Caco-2 (cell line): Measurements from ENCODE around the gene IRF2. TPM values are rescaled to one million over a fixed set of nuclear protein-coding genes. Genes with fewer than 3 reads are reported as not detected.
A peak's percentile ranks its signal among the peaks of the same experiment; 100 is the strongest.

Experiments
- BruUV-seq: library from RNA; stranded (reverse); fragments of 400-500 nt; replicated peaks from 2 replicates; lab custom pipeline; 2021; lab: Mats Ljungman, UMichigan
- CTCF ChIA-PET: fragments of 300-600 bp; sonication (Branson Sonifier 250); formaldehyde crosslinking; loops from one replicate; lab custom pipeline; 2022; ENCODE audit warnings: antibody characterized with exemption; lab: Charles Lee
- POLR2A ChIA-PET: fragments of 300-600 bp; sonication (Branson Sonifier 250); formaldehyde crosslinking; loops from one replicate; lab custom pipeline; 2022; ENCODE audit warnings: antibody characterized with exemption; lab: Charles Lee
- DNase-seq, 2 experiments: peaks; one replicate each; pipeline versions ENCODE4 v3.0.0 to v3.0.0-alpha.2; 2020 to 2022
- H3K27me3 ChIP-seq: replicated peaks from 2 replicates; pipeline ENCODE4 v1.6.0; 2011; ENCODE audit warnings: low read length; ENCODE audit not compliant: control insufficient read depth, insufficient read depth
- H3K36me3 ChIP-seq: 2 replicates; pipeline ENCODE4 v1.5.1; 2011; ENCODE audit warnings: low read length; ENCODE audit not compliant: control insufficient read depth, insufficient read depth
- H3K4me1 ChIP-seq: fragments of 250-450 bp; sonication (Bioruptor Pico); 2 replicates; pipeline ENCODE4 v1.5.1; 2020; ENCODE audit warnings: mild to moderate bottlenecking
- H3K4me3 ChIP-seq: 2 replicates; pipeline ENCODE4 v1.5.1; 2011; ENCODE audit warnings: low read depth, mild to moderate bottlenecking, control low read depth, low read length
- H3K9me3 ChIP-seq: fragments of 250-450 bp; sonication (Bioruptor Pico); 2 replicates; pipeline ENCODE4 v1.5.1; 2020; ENCODE audit warnings: mild to moderate bottlenecking, moderate library complexity
- H3K27ac Mint-ChIP-seq: one replicate; pipeline ENCODE4 v1.8.0; 2022; ENCODE audit warnings: mixed read lengths; ENCODE audit not compliant: unreplicated experiment
- H3K27me3 Mint-ChIP-seq: one replicate; pipeline ENCODE4 v1.8.0; 2022; ENCODE audit warnings: mixed read lengths; ENCODE audit not compliant: insufficient read depth, unreplicated experiment
- H3K36me3 Mint-ChIP-seq: one replicate; pipeline ENCODE4 v1.8.0; 2022; ENCODE audit warnings: mild to moderate bottlenecking, mixed read lengths; ENCODE audit not compliant: insufficient read depth, unreplicated experiment
- H3K4me1 Mint-ChIP-seq: one replicate; pipeline ENCODE4 v1.8.0; 2022; ENCODE audit warnings: low read depth, mixed read lengths; ENCODE audit not compliant: unreplicated experiment
- H3K4me3 Mint-ChIP-seq: one replicate; pipeline ENCODE4 v1.8.0; 2022; ENCODE audit warnings: mild to moderate bottlenecking, moderate library complexity, mixed read lengths; ENCODE audit not compliant: unreplicated experiment
- H3K9me3 Mint-ChIP-seq: one replicate; pipeline ENCODE4 v1.8.0; 2022; ENCODE audit warnings: mixed read lengths; ENCODE audit not compliant: unreplicated experiment
- intact Hi-C: fragments of 100-400 bp; cut with micrococcal nuclease; formaldehyde crosslinking; loops from one replicate; pipeline ENCODE4 v1.10.0; 2022; ENCODE audit not compliant: unreplicated experiment
- total RNA-seq: library from RNA; stranded (reverse); gene quantifications from 2 replicates; pipeline ENCODE4 v1.2.3, GENCODE V29; 2022
- TF ChIP-seq, protein P1 (sequence below), 2 experiments: fragments of 200-600 bp in 1 of 2; IDR thresholded peaks; 1 replicate in 1 of 2; 2 replicates in 1 of 2; pipeline versions ENCODE4 v1.5.1 to v1.8.0; 2011 to 2022; ENCODE audit warnings: antibody characterized with exemption in 1 of 2, control low read depth in 1 of 2, inconsistent platforms in 1 of 2, low read depth in 1 of 2, low read length in 1 of 2, mild to moderate bottlenecking in 1 of 2, moderate library complexity in 1 of 2; ENCODE audit not compliant: insufficient read depth in 1 of 2, severe bottlenecking in 1 of 2, unreplicated experiment in 1 of 2

IRF2 gene
- total RNA-seq, 1 experiment from 2014 or later, result 9.2 TPM

DNA sequence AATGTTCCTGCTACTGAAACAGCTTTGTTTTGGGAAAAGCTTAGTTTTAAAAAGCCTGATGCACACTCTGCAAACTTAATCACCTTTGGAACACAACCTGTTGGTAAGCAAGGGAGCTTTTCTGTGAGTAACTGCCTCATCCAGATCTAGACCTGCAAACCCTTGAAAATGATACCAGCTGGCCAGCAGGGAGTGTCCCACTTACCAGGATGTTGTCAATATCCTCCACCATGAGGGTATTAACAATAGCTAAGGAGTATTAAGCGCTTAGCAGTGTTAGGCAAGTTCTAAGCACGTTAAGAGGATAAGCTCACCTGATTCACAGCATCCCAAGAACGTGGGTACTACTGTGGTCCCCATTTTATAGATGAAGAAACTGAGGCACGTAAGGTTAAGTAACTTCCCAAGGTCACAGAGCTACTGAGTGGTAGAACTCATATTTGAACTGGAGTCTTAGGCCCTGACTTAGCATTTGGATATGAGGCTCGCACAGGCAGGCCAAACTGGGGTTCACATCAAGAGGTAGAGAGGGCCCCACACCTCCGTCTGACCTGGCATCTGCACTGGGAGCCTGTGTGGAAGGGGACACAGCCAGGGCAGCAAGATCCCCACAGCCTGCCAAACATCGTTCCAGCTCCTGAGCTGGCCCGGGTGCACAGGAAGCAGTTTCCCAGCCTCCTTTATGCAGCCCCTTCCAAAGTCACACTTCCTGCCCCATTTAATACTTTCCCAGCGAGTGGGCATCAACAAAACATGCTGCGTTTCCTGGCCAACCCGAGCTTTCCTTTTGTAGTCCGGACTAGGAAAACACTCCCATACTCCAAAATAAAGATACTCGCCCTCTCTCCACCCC is 32.7 kb downstream of the IRF2 start:
- Mint-ChIP-seq H3K36me3 (no peaks in the 10 kb centered on the region), H3K27me3 (no peaks in the 10 kb centered on the region), H3K4me3 (no peak overlapping the region), H3K27ac (peak overlapping the region; percentile 24), H3K4me1 (peaks cover 15% of the 10 kb centered on the region), H3K9me3 (no peaks in the 10 kb centered on the region)
- Histone ChIP-seq H3K9me3 (no peaks in the 10 kb centered on the region), H3K27me3 (no peaks in the 10 kb centered on the region), H3K4me3 (no peak overlapping the region), H3K4me1 (0 out of 2 replicates have a peak, but pooled peaks cover 6% of the 10 kb centered on the region), H3K36me3 (no peaks in the 10 kb centered on the region)
- ChIA-PET POLR2A (no interaction called here), CTCF (no interaction called here)
- no peak for DNase-seq
- BruUV-seq, result no TSS peak
- TF ChIP-seq, protein P1, sequence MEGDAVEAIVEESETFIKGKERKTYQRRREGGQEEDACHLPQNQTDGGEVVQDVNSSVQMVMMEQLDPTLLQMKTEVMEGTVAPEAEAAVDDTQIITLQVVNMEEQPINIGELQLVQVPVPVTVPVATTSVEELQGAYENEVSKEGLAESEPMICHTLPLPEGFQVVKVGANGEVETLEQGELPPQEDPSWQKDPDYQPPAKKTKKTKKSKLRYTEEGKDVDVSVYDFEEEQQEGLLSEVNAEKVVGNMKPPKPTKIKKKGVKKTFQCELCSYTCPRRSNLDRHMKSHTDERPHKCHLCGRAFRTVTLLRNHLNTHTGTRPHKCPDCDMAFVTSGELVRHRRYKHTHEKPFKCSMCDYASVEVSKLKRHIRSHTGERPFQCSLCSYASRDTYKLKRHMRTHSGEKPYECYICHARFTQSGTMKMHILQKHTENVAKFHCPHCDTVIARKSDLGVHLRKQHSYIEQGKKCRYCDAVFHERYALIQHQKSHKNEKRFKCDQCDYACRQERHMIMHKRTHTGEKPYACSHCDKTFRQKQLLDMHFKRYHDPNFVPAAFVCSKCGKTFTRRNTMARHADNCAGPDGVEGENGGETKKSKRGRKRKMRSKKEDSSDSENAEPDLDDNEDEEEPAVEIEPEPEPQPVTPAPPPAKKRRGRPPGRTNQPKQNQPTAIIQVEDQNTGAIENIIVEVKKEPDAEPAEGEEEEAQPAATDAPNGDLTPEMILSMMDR (IDR thresholded peaks at IDR 0.05; ENCODE audit: insufficient read depth in 1 of 2, low read depth in 1 of 2, low read length in 1 of 2, severe bottlenecking in 1 of 2, unreplicated experiment in 1 of 2), result no peak
- intact Hi-C loops, result loop anchor here (1.0 kb wide), 1 partner anchor 20 kb away; no protein-coding TSS in a partner anchor

DNA sequence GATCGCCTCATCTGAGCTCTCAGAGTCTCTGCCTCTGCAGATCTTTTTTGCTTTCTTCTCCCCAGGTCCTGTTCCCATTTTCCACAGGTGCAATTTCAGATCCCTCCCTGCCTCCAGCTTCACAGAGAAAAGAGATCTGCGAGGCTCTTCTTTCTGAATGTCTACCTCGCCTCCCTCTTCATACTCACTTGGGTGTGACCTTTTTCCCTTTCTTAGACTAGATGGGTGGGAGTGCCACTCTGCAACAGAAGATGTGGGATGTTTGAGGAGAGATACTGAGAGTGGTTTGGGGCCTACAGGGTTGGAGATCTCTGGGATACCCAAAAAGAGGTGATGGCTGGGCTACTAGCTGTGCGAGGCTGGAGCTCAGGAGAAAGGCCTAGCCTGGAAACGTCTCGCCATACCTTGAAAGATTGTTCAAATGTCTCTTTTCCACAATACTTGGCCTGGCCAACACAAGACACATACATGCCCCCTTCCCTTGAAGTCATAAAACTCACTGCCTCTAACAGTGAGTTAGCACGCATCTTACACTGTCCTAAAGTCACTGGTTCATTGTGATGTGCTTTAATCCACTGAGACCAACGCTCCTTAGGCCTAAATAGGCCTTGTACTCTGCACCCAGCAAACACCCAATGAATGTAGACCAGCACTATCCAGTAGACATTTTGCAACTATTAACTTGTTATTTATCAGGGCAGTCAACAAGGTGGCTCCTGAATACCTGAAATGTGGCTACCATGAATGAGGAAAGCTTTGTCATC is 33.6 kb downstream of the IRF2 start:
- intact Hi-C loops, result loop anchor here (1.0 kb wide), 1 partner anchor 19 kb away; no protein-coding TSS in a partner anchor
- no peak overlapping the region for H3K4me3 ChIP-seq
- H3K36me3 ChIP-seq, result no peaks in the 10 kb centered on the region
- H3K4me1 ChIP-seq, result 0 out of 2 replicates have a peak, but pooled peaks cover 6% of the 10 kb centered on the region
- Mint-ChIP-seq H3K9me3 (no peaks in the 10 kb centered on the region), H3K27me3 (no peaks in the 10 kb centered on the region), H3K4me1 (peaks cover 15% of the 10 kb centered on the region), H3K4me3 (no peak overlapping the region), H3K36me3 (no peaks in the 10 kb centered on the region), H3K27ac (peak overlapping the region; percentile 4)
- TF ChIP-seq, protein P1 (IDR thresholded peaks at IDR 0.05; ENCODE audit: insufficient read depth in 1 of 2, low read depth in 1 of 2, low read length in 1 of 2, severe bottlenecking in 1 of 2, unreplicated experiment in 1 of 2), result no peak
- no peaks in the 10 kb centered on the region for H3K9me3 ChIP-seq
- no peaks in the 10 kb centered on the region for H3K27me3 ChIP-seq
- CTCF ChIA-PET, result no interaction called here
- POLR2A ChIA-PET, result no interaction called here
- no peak for DNase-seq
- no TSS peak for BruUV-seq

DNA sequence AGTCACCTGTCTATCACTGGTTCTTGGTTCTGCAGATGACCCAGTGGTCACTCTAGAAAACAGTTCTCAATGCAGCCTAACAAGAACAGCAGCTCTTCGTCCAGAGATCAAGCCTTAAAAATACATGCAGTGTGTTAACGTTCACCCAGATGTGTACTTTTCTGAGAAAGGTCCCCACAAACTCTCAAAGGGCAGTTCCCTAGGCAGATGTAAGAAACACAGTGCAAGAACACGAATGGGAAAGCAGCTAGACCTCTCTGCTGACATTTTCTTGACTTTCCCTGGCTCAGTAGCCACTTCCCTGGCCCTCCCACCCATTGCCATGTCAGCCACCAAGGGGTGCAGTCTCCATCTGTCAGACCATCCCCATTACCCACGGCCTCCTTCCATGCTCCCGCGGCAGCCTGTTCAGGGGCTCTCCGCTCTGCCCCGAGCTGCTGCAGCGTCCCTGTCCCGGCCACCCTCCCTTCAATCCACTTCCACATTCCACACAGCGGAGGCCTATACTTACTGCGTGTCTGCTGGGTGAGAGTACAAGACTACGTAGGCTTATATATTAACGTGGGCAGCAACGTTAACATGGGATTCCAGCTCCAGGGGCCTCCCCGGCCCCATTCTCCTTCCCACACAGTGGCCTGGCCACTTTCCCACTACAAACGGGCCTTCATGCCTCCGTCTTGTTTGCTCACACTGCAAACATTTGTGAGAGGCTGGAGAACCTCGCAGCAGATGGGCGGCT is 34.3 kb downstream of the IRF2 start:
- POLR2A ChIA-PET, result no interaction called here
- Histone ChIP-seq H3K4me3 (no peak overlapping the region), H3K27me3 (no peaks in the 10 kb centered on the region), H3K4me1 (0 out of 2 replicates have a peak, but pooled peaks cover 6% of the 10 kb centered on the region), H3K36me3 (no peaks in the 10 kb centered on the region), H3K9me3 (no peaks in the 10 kb centered on the region)
- no peaks in the 10 kb centered on the region for H3K9me3 Mint-ChIP-seq
- BruUV-seq, result no TSS peak
- H3K36me3 Mint-ChIP-seq, result no peaks in the 10 kb centered on the region
- H3K4me3 Mint-ChIP-seq, result no peak overlapping the region
- intact Hi-C loops, result no loop called here
- DNase-seq, result peak in 1 of 2 experiments; percentile 37
- peak overlapping the region; percentile 4 for H3K27ac Mint-ChIP-seq
- TF ChIP-seq, protein P1 (IDR thresholded peaks at IDR 0.05; ENCODE audit: insufficient read depth in 1 of 2, low read depth in 1 of 2, low read length in 1 of 2, severe bottlenecking in 1 of 2, unreplicated experiment in 1 of 2), result no peak
- H3K4me1 Mint-ChIP-seq, result peaks cover 20% of the 10 kb centered on the region
- no peaks in the 10 kb centered on the region for H3K27me3 Mint-ChIP-seq
- CTCF ChIA-PET, result no interaction called here
